Measurements from ENCODE around the gene TAOK2.

Gene TAOK2

DNA sequence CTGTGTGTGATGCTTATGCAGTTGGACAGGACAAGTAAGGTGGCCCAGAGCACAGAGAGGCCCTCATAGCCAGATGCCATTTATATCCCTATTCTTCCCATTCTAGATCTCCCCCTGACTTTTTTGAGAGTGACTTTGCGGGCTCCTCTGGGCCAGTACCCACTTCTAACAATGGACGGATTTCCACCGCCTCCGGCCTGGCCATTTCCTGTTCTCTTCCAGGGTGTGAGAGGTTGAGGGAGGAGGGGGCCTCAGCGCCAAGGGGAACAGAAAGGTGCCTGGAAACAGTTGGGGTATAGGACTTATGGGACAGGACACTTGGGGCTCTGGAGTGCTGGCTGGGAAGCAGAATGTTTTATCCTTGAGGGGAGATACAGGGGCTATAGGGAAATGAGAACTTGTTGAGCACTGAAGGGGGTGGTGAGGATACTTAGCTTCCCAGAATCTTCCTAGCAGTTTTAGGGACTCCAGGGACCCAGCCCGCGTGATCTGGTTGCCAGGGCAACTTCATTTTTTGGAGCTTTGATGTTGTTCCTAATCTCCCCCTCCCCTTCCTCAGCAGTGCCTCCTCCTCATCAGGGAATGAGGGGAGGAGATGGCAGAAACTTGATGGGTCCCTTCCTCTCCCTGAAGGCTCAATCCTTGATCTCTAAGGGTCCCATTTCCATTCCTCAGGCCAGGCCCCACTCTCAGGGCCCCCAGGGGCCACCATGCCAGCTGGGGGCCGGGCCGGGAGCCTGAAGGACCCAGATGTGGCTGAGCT lies 3.6 kb downstream of the TAOK2 start:
- Histone ChIP-seq H3K9me3 (ENCODE audit: control insufficient read depth, insufficient read depth, low read length) (peaks cover 10% of the 10 kb centered on the region), H3K9ac (ENCODE audit: low read depth, low read length) (no peak overlapping the region), H3K4me1 (ENCODE audit: insufficient read depth, low read length) (peaks cover 15% of the 10 kb centered on the region), H3K36me3 (ENCODE audit: insufficient read depth, low read length) (peaks cover 9% of the 10 kb centered on the region)

DNA sequence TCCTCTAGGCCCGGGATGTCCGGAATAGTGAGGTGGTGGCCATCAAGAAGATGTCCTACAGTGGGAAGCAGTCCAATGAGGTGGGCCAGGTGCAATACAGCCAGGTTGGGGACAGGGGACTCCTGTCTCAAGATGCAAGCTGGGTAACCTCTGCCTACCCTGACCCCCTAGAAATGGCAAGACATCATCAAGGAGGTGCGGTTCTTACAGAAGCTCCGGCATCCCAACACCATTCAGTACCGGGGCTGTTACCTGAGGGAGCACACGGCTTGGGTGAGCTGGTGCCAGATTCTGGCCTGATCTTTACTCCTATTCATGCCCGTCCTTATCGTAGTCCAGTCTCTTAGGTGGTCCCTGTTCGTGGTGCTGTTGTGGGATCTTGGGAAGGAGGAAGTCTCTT lies 4.4 kb downstream of the TAOK2 start:
- Histone ChIP-seq H3K36me3 (ENCODE audit: insufficient read depth, low read length) (peaks cover 7% of the 10 kb centered on the region), H3K9ac (ENCODE audit: low read depth, low read length) (no peak overlapping the region), H3K9me3 (ENCODE audit: control insufficient read depth, insufficient read depth, low read length) (peaks cover 2% of the 10 kb centered on the region), H3K4me1 (ENCODE audit: insufficient read depth, low read length) (peaks cover 15% of the 10 kb centered on the region)

DNA sequence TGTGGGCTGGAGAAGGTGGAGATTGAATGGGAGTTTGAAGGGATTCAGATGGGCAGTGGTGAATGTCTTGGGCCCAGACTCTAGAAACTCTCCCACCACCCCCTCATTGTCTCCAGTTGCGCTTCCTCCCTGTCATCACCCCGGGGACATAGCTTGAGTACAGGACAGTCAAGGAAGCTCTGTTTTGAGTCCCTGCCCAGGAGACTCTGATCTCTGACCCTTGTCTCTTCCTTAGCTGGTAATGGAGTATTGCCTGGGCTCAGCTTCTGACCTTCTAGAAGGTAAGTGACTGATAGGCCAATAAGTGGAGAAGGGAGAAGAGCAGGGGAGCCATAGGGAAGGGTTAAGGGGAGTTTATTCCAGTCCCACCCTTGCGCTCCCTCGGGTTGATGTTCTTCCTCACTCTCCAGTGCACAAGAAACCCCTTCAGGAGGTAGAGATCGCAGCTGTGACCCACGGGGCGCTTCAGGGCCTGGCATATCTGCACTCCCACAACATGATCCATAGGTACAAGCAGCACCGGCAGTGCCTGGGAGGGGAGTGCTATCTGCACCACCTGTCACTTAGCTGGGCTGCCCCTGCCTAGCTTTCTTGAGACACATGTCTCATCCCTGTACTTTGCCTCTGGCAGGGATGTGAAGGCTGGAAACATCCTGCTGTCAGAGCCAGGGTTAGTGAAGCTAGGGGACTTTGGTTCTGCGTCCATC lies 5.0 kb downstream of the TAOK2 start:
- Histone ChIP-seq H3K9ac (ENCODE audit: low read depth, low read length) (no peak overlapping the region), H3K36me3 (ENCODE audit: insufficient read depth, low read length) (peaks cover 7% of the 10 kb centered on the region), H3K9me3 (ENCODE audit: control insufficient read depth, insufficient read depth, low read length) (no peaks in the 10 kb centered on the region), H3K4me1 (ENCODE audit: insufficient read depth, low read length) (peaks cover 15% of the 10 kb centered on the region)

DNA sequence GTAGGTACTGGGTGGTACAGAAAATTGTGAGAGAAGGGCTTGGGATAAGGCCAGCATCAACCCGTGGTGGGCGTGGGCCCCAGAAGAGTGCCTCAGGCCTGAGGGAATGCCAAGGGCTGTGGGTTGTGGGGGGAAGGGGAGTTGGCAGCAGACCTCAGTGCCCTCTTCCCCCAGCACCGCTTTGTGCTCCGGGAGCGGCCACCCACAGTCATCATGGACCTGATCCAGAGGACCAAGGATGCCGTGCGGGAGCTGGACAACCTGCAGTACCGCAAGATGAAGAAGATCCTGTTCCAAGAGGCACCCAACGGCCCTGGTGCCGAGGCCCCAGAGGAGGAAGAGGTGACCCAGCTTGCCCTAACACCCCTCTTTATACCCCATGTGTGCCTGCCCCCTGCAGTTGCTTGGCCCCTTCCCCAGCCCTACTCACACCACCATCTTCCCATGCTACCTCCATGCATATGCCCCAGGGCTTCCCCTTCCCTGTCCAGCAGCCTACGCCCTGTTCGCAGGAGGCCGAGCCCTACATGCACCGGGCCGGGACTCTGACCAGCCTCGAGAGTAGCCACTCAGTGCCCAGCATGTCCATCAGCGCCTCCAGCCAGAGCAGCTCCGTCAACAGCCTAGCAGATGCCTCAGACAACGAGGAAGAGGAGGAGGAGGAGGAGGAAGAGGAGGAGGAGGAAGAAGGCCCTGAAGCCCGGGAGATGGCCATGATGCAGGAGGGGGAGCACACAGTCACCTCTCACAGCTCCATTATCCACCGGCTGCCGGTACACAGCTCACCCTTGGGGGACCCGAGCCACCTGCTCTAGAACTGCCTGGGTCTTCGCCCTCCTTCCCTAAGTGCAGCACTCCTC lies 9.1 kb downstream of the TAOK2 start:
- H3K9ac ChIP-seq (ENCODE audit: low read depth, low read length), result no peak overlapping the region
- no peaks in the 10 kb centered on the region for H3K9me3 ChIP-seq (ENCODE audit: control insufficient read depth, insufficient read depth, low read length)
- H3K4me1 ChIP-seq (ENCODE audit: insufficient read depth, low read length), result no peaks in the 10 kb centered on the region
- peaks cover 7% of the 10 kb centered on the region for H3K36me3 ChIP-seq (ENCODE audit: insufficient read depth, low read length)

DNA sequence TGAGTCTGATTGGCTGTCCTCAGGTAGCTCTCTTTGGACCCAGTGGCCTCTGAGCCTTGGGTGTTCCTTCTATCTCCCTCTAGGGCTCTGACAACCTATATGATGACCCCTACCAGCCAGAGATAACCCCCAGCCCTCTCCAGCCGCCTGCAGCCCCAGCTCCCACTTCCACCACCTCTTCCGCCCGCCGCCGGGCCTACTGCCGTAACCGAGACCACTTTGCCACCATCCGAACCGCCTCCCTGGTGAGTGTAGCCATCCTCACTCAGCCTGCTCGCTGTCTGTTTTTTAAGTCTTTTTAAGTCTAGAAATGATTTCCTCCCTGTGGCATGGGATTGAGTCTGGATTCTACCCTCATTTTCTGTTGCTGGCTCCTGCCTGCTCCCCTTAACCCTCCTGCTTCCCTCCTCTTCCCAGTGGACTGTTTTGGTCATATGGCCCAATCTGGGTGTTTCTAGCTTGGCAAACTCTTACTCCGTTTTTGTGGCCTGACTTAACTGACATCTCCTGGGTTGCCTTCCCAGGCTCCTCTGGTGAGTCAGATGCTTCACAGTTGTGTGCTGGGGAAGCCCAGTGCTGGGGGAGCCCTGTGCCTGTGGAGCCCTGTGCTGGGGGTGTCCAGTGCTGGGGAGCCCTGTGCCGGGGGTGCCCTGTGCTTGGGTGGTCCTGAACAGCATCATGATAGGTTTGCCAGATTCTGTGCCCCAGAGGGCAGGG lies 9.9 kb downstream of the TAOK2 start:
- no peaks in the 10 kb centered on the region for H3K4me1 ChIP-seq (ENCODE audit: insufficient read depth, low read length)
- H3K9ac ChIP-seq (ENCODE audit: low read depth, low read length), result no peak overlapping the region
- no peaks in the 10 kb centered on the region for H3K9me3 ChIP-seq (ENCODE audit: control insufficient read depth, insufficient read depth, low read length)
- peaks cover 7% of the 10 kb centered on the region for H3K36me3 ChIP-seq (ENCODE audit: insufficient read depth, low read length)

DNA sequence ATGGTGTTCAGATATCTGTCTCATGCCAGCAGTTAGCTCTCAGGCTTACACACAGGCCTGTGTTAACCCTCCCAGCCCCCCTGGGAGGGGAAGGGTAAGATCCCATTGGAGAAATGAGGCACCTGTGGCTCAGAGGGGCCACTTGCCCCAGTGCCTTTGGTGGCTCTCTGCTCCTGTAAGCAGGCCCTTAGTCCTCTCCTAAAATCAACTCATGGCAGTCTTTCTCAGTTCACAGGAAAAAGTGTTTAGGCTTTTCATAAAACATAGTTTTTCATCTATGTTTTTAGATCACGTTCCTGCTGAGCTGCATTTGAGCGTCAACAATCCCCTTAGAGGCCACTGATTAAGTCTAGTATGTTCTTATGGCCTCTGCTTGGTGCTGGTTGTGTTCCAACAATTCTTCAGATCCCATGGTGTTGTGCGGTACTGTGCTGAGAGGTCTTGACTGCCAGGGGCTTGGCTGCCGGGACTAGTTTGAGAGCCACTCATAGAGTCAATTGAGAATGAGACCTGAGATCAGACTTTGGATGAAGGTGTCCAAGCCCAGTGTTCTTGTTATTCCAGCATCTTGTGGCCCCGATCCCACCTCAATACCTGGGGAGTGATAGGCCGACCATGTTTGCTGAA lies 10.6 kb downstream of the TAOK2 start:
- H3K36me3 ChIP-seq (ENCODE audit: insufficient read depth, low read length), result peaks cover 7% of the 10 kb centered on the region
- no peaks in the 10 kb centered on the region for H3K9me3 ChIP-seq (ENCODE audit: control insufficient read depth, insufficient read depth, low read length)
- H3K9ac ChIP-seq (ENCODE audit: low read depth, low read length), result no peak overlapping the region
- no peaks in the 10 kb centered on the region for H3K4me1 ChIP-seq (ENCODE audit: insufficient read depth, low read length)

DNA sequence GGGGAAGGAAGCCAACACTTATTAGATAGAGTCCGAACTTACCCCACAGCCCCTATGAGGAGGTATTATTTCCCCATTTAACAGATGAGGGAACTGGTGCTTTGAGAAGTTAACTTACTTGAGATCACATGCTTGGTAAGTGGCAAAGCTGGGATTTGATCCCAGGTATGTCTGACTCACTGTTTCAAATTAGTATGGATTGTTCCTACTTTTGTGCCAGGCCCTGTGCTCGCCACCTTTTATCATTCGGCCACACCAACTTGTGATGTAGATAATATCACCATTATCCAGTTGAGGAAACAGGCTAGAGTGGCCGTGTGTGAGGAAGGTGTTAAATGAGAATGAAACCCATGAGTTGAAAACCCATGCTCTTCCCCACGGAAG lies 11.1 kb downstream of the TAOK2 start:
- no peak overlapping the region for H3K9ac ChIP-seq (ENCODE audit: low read depth, low read length)
- H3K36me3 ChIP-seq (ENCODE audit: insufficient read depth, low read length), result peaks cover 7% of the 10 kb centered on the region; the same call in 1 of the 2 replicates
- no peaks in the 10 kb centered on the region for H3K9me3 ChIP-seq (ENCODE audit: control insufficient read depth, insufficient read depth, low read length)
- no peaks in the 10 kb centered on the region for H3K4me1 ChIP-seq (ENCODE audit: insufficient read depth, low read length)

DNA sequence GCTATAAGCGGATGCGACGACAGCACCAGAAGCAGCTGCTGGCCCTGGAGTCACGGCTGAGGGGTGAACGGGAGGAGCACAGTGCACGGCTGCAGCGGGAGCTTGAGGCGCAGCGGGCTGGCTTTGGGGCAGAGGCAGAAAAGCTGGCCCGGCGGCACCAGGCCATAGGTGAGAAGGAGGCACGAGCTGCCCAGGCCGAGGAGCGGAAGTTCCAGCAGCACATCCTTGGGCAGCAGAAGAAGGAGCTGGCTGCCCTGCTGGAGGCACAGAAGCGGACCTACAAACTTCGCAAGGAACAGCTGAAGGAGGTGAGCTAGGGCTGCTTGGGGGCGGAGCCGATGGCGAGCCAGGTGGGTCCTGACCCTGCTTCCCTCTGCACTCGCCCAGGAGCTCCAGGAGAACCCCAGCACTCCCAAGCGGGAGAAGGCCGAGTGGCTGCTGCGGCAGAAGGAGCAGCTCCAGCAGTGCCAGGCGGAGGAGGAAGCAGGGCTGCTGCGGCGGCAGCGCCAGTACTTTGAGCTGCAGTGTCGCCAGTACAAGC lies 11.7 kb downstream of the TAOK2 start:
- no peak overlapping the region for H3K9ac ChIP-seq (ENCODE audit: low read depth, low read length)

DNA sequence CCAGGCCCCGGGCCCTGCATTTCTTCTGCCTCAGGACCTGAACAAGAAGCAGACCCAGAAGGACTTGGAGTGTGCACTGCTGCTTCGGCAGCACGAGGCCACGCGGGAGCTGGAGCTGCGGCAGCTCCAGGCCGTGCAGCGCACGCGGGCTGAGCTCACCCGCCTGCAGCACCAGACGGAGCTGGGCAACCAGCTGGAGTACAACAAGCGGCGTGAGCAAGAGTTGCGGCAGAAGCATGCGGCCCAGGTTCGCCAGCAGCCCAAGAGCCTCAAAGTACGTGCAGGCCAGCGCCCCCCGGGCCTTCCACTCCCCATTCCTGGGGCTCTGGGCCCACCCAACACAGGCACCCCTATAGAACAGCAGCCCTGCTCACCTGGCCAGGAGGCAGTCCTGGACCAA lies 12.6 kb downstream of the TAOK2 start:
- H3K9me3 ChIP-seq (ENCODE audit: control insufficient read depth, insufficient read depth, low read length), result no peaks in the 10 kb centered on the region
- H3K36me3 ChIP-seq (ENCODE audit: insufficient read depth, low read length), result peaks cover 7% of the 10 kb centered on the region; the same call in 1 of the 2 replicates
- no peak overlapping the region for H3K9ac ChIP-seq (ENCODE audit: low read depth, low read length)
- H3K4me1 ChIP-seq (ENCODE audit: insufficient read depth, low read length), result no peaks in the 10 kb centered on the region

More for the DNA sequence above, 11.7 kb downstream of the TAOK2 start:
- Histone ChIP-seq H3K4me1 (ENCODE audit: insufficient read depth, low read length) (no peaks in the 10 kb centered on the region), H3K36me3 (ENCODE audit: insufficient read depth, low read length) (peaks cover 7% of the 10 kb centered on the region; the same call in 1 of the 2 replicates), H3K9me3 (ENCODE audit: control insufficient read depth, insufficient read depth, low read length) (no peaks in the 10 kb centered on the region)

DNA sequence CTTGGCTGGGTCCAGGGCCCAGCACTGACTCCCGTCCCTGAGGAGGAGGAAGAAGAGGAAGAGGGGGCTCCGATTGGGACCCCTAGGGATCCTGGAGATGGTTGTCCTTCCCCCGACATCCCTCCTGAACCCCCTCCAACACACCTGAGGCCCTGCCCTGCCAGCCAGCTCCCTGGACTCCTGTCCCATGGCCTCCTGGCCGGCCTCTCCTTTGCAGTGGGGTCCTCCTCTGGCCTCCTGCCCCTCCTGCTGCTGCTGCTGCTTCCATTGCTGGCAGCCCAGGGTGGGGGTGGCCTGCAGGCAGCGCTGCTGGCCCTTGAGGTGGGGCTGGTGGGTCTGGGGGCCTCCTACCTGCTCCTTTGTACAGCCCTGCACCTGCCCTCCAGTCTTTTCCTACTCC lies 13.3 kb downstream of the TAOK2 start:
- Histone ChIP-seq H3K9me3 (ENCODE audit: control insufficient read depth, insufficient read depth, low read length) (no peaks in the 10 kb centered on the region), H3K36me3 (ENCODE audit: insufficient read depth, low read length) (no peaks in the 10 kb centered on the region; the same call in 1 of the 2 replicates), H3K4me1 (ENCODE audit: insufficient read depth, low read length) (no peaks in the 10 kb centered on the region), H3K9ac (ENCODE audit: low read depth, low read length) (no peak overlapping the region)

DNA sequence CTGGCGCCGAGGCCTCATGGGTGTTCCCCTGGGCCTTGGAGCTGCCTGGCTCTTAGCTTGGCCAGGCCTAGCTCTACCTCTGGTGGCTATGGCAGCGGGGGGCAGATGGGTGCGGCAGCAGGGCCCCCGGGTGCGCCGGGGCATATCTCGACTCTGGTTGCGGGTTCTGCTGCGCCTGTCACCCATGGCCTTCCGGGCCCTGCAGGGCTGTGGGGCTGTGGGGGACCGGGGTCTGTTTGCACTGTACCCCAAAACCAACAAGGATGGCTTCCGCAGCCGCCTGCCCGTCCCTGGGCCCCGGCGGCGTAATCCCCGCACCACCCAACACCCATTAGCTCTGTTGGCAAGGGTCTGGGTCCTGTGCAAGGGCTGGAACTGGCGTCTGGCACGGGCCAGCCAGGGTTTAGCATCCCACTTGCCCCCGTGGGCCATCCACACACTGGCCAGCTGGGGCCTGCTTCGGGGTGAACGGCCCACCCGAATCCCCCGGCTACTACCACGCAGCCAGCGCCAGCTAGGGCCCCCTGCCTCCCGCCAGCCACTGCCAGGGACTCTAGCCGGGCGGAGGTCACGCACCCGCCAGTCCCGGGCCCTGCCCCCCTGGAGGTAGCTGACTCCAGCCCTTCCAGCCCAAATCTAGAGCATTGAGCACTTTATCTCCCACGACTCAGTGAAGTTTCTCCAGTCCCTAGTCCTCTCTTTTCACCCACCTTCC lies 13.9 kb downstream of the TAOK2 start:
- no peaks in the 10 kb centered on the region; the same call in 1 of the 2 replicates for H3K36me3 ChIP-seq (ENCODE audit: insufficient read depth, low read length)

DNA sequence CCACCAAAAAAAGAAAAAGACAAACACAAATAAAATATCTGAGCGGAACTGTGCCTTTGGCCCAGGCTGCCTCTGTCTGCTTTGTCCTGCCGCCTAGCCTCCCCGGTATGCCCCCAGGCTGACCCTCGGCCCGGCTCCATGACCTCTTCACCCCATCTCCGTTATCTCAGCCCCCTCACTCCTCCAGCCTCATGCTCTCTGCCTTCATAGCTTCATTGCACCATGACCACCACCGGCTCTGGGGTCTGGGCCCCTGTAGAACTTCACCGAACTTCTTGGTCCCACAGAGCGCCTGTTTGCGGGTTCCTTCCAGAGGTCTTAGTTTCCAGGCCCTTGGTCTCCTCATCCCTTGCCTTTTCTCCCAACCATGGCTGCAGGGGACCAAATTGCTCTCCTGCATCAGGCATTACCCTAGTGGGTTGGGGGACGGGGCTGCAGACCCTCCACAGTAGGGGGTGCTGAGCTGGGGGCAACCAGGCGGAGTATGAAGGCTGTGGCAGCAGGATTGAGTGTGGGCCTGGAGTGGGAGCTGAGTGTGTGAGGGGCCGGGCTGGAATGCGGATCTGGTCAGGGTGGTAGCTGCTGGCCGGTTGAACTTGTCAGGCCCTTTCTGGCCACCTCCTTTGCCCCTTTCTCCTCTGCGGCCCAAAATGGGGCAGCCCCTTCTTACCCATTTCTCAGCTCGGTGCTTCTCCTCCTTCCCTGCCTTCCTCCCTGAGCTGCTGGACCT lies 14.8 kb downstream of the TAOK2 start:
- Histone ChIP-seq H3K4me1 (ENCODE audit: insufficient read depth, low read length) (no peaks in the 10 kb centered on the region), H3K36me3 (ENCODE audit: insufficient read depth, low read length) (peaks cover 4% of the 10 kb centered on the region; the same call in 1 of the 2 replicates), H3K9me3 (ENCODE audit: control insufficient read depth, insufficient read depth, low read length) (no peaks in the 10 kb centered on the region), H3K9ac (ENCODE audit: low read depth, low read length) (no peak overlapping the region)

More for the DNA sequence above, 13.9 kb downstream of the TAOK2 start:
- Histone ChIP-seq H3K9ac (ENCODE audit: low read depth, low read length) (no peak overlapping the region), H3K9me3 (ENCODE audit: control insufficient read depth, insufficient read depth, low read length) (no peaks in the 10 kb centered on the region), H3K4me1 (ENCODE audit: insufficient read depth, low read length) (no peaks in the 10 kb centered on the region)
